ENCODE data around the gene WDFY4.

- TF ChIP-seq, protein P1, sequence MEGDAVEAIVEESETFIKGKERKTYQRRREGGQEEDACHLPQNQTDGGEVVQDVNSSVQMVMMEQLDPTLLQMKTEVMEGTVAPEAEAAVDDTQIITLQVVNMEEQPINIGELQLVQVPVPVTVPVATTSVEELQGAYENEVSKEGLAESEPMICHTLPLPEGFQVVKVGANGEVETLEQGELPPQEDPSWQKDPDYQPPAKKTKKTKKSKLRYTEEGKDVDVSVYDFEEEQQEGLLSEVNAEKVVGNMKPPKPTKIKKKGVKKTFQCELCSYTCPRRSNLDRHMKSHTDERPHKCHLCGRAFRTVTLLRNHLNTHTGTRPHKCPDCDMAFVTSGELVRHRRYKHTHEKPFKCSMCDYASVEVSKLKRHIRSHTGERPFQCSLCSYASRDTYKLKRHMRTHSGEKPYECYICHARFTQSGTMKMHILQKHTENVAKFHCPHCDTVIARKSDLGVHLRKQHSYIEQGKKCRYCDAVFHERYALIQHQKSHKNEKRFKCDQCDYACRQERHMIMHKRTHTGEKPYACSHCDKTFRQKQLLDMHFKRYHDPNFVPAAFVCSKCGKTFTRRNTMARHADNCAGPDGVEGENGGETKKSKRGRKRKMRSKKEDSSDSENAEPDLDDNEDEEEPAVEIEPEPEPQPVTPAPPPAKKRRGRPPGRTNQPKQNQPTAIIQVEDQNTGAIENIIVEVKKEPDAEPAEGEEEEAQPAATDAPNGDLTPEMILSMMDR (IDR thresholded peaks at IDR 0.05; ENCODE audit: low read depth, low read length, missing input control): no peak
- TF ChIP-seq TAF1 (conservative IDR thresholded peaks at IDR 0.05): no peak
- no peak for TF ChIP-seq REST (IDR thresholded peaks at IDR 0.05)
- TF ChIP-seq RXRA (IDR thresholded peaks at IDR 0.05): no peak
- no peak for TF ChIP-seq FOXA1 (IDR thresholded peaks at IDR 0.05)
- TF ChIP-seq ATF3 (IDR thresholded peaks at IDR 0.05): no peak
- TF ChIP-seq GABPA (IDR thresholded peaks at IDR 0.05 in 1 of 2, conservative IDR thresholded peaks at IDR 0.05 in 1 of 2): no peak
- no peak for TF ChIP-seq HNF4G (IDR thresholded peaks at IDR 0.05)
Observed at GRCh38 chr10:48735836-48736390, 51.2 kb downstream of the WDFY4 start.

Measured in liver (tissue), 3 donors.